Measurements from ENCODE around the gene SLC17A7. TPM values are rescaled to one million over a fixed set of nuclear protein-coding genes. Genes with fewer than 3 reads are reported as not detected.
"Not testable (repeated sequence)": the region's sequence is repeated elsewhere in the genome, so short reads cannot be mapped to it uniquely, and the experiment has no call there.

SLC17A7 gene
- total RNA-seq, 1 experiment from 2014 or later: not detected

GRCh38 chr19:49470615-49470978 lies 29.3 kb upstream of the SLC17A7 start:
- no peak for DNase-seq (ENCODE audit: extremely low read depth, low read depth)

GRCh38 chr19:49469828-49470614 lies 28.7 kb upstream of the SLC17A7 start:
- DNase-seq (ENCODE audit: extremely low read depth, low read depth): no peak

- peak; percentile 76 for DNase-seq (ENCODE audit: extremely low read depth, low read depth)
Measured at GRCh38 chr19:49468746-49469447, 27.6 kb upstream of the SLC17A7 start.

- DNase-seq (ENCODE audit: extremely low read depth, low read depth): no peak
Measured at GRCh38 chr19:49468199-49468598, 26.9 kb upstream of the SLC17A7 start.

GRCh38 chr19:49465371-49465770 lies 24.0 kb upstream of the SLC17A7 start:
- DNase-seq (ENCODE audit: extremely low read depth, low read depth): no peak

- no peak for DNase-seq (ENCODE audit: extremely low read depth, low read depth)
Measured at GRCh38 chr19:49463960-49464740, 22.8 kb upstream of the SLC17A7 start.

GRCh38 chr19:49462492-49462891 lies 21.2 kb upstream of the SLC17A7 start:
- no peak for DNase-seq (ENCODE audit: extremely low read depth, low read depth)

GRCh38 chr19:49461656-49462055 lies 20.3 kb upstream of the SLC17A7 start:
- DNase-seq (ENCODE audit: extremely low read depth, low read depth): no peak

- DNase-seq (ENCODE audit: extremely low read depth, low read depth): not testable (repeated sequence)
Measured at GRCh38 chr19:49461130-49461529, 19.8 kb upstream of the SLC17A7 start.

GRCh38 chr19:49459388-49459787 lies 18.1 kb upstream of the SLC17A7 start:
- no peak for DNase-seq (ENCODE audit: extremely low read depth, low read depth)

GRCh38 chr19:49458567-49458903 lies 17.2 kb upstream of the SLC17A7 start:
- no peak for DNase-seq (ENCODE audit: extremely low read depth, low read depth)

- no peak for DNase-seq (ENCODE audit: extremely low read depth, low read depth)
Measured at GRCh38 chr19:49456326-49456725, 15.0 kb upstream of the SLC17A7 start.

GRCh38 chr19:49455773-49456172 lies 14.4 kb upstream of the SLC17A7 start:
- no peak for DNase-seq (ENCODE audit: extremely low read depth, low read depth)

GRCh38 chr19:49453757-49454240 lies 12.5 kb upstream of the SLC17A7 start:
- no peak for DNase-seq (ENCODE audit: extremely low read depth, low read depth)

GRCh38 chr19:49453013-49453756 lies 11.9 kb upstream of the SLC17A7 start, which contains the start of gene ALDH16A1:
Gene ALDH16A1 (plus strand): TSS chr19:49453225. CDS start chr19:49453332, 107 bp downstream.
- peak; percentile 95 for DNase-seq (ENCODE audit: extremely low read depth, low read depth)

GRCh38 chr19:49451430-49452181 lies 10.3 kb upstream of the SLC17A7 start, which contains the start of gene PIH1D1:
Gene PIH1D1 (minus strand): TSS chr19:49451814. CDS start chr19:49451574, 240 bp downstream.
- DNase-seq (ENCODE audit: extremely low read depth, low read depth): peak; percentile 98

- no peak for DNase-seq (ENCODE audit: extremely low read depth, low read depth)
Measured at GRCh38 chr19:49450405-49450804, 9.1 kb upstream of the SLC17A7 start.

- no peak for DNase-seq (ENCODE audit: extremely low read depth, low read depth)
Measured at GRCh38 chr19:49448432-49448786, 7.1 kb upstream of the SLC17A7 start.

Data from NCI-H460 (cell line).